Breast epithelium (tissue), 4 donors: Measurements from ENCODE around the gene PAK1. TPM values are rescaled to one million over a fixed set of nuclear protein-coding genes. Genes with fewer than 3 reads are reported as not detected.

Experiments
- DNase-seq, 2 donors: peaks; one replicate each; pipeline ENCODE4 v3.0.0-alpha.2; 2019; ENCODE audit warnings: low spot score in 2 of 2
- H3K27ac ChIP-seq, 2 donors: fragments of 200-600 bp; sonication (generic) in 1 of 2; one replicate each; pipeline ENCODE4 v1.5.1; 2016 to 2019; ENCODE audit warnings: mild to moderate bottlenecking in 1 of 2
- H3K27me3 ChIP-seq, 2 donors: fragments of 200-600 bp; sonication (generic) in 1 of 2; one replicate each; pipeline versions ENCODE4 v1.5.1 to v1.6.0; 2017 to 2019; ENCODE audit warnings: control low read depth in 1 of 2, mild to moderate bottlenecking in 1 of 2
- H3K36me3 ChIP-seq: fragments of 200-600 bp; one replicate; pipeline ENCODE4 v1.5.1; 2019
- H3K4me1 ChIP-seq, 2 donors: fragments of 200-600 bp; sonication (generic); one replicate each; pipeline ENCODE4 v1.5.1; 2016 to 2019; ENCODE audit warnings: control low read depth in 1 of 2
- H3K4me3 ChIP-seq, 3 donors: fragments of 200-600 bp; sonication (generic); 1 replicate in 2 of 3; 2 replicates in 1 of 3; pipeline ENCODE4 v1.5.1; 2016 to 2019; ENCODE audit warnings: mild to moderate bottlenecking in 3 of 3, moderate library complexity in 2 of 3
- H3K9me3 ChIP-seq, 2 donors: fragments of 200-600 bp; sonication (generic) in 1 of 2; one replicate each; pipeline ENCODE4 v1.5.1; 2016 to 2019; ENCODE audit warnings: control low read depth in 1 of 2
- POLR2A ChIP-seq: fragments of 450-650 bp; IDR thresholded peaks from one replicate; pipeline ENCODE4 v1.6.1; 2016; ENCODE audit warnings: antibody characterized with exemption, mild to moderate bottlenecking, moderate library complexity
- POLR2AphosphoS5 ChIP-seq, 3 donors: sonication (generic); formaldehyde crosslinking; IDR thresholded peaks; one replicate each; pipeline ENCODE4 v1.6.1; 2017; ENCODE audit warnings: antibody characterized with exemption in 3 of 3
- intact Hi-C: fragments of 100-400 bp; cut with DNase I; formaldehyde crosslinking; loops from one replicate; pipeline ENCODE4 v1.15.1; 2023; ENCODE audit warnings: low total_unique reads
- total RNA-seq, 3 donors: library from RNA; depleted of rRNA; stranded (reverse); fragments of >200 nt; gene quantifications; one replicate each; pipeline ENCODE4 v1.1.0, GENCODE V29; 2016
- TF ChIP-seq, protein P1 (sequence below), 3 donors: fragments of 450-650 bp; IDR thresholded peaks; one replicate each; pipeline ENCODE4 v1.5.1; 2016 to 2017; ENCODE audit warnings: antibody characterized with exemption in 3 of 3, mild to moderate bottlenecking in 3 of 3, moderate library complexity in 3 of 3

The PAK1 gene
- total RNA-seq, 3 donors from 2014 or later: 23.2 to 59.6 (median 42.6) TPM

DNA sequence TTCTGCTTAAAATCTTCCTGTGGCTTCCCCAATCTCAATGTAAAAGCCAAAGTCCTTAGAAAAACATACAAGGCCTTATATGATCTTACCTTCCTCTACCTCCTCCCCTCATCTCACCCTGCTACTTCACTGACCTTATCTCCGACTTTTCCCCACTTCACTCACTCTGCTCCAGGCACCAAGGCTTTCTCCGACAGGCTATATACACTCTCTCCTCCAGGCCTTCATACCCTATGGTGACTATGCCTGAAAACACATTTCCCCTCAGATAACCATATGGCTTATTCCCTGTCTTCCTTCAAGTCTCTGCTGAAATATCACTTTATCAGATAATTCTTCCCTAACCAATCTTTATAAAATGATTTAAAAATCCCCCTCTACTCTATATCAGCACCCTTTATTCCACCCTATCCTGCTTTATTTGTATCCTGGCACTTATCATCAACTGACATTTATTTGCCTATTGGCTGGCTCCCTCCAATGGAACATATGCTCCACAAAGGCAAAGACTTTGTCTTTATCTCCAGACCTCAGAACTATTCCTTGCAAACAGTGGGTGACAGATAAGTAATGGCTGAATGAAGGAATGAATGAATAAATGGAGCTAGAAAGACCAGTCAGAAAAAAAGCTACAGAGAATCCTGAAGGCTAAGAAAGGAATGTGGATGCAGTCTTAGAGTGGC, 52.7 kb downstream of the PAK1 start:
- H3K4me1 ChIP-seq: no peaks in the 10 kb centered on the region
- TF ChIP-seq, protein P1, sequence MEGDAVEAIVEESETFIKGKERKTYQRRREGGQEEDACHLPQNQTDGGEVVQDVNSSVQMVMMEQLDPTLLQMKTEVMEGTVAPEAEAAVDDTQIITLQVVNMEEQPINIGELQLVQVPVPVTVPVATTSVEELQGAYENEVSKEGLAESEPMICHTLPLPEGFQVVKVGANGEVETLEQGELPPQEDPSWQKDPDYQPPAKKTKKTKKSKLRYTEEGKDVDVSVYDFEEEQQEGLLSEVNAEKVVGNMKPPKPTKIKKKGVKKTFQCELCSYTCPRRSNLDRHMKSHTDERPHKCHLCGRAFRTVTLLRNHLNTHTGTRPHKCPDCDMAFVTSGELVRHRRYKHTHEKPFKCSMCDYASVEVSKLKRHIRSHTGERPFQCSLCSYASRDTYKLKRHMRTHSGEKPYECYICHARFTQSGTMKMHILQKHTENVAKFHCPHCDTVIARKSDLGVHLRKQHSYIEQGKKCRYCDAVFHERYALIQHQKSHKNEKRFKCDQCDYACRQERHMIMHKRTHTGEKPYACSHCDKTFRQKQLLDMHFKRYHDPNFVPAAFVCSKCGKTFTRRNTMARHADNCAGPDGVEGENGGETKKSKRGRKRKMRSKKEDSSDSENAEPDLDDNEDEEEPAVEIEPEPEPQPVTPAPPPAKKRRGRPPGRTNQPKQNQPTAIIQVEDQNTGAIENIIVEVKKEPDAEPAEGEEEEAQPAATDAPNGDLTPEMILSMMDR (IDR thresholded peaks at IDR 0.05): no peak
- TF ChIP-seq POLR2A (no peak), POLR2AphosphoS5 (IDR thresholded peaks at IDR 0.05) (no peak)
- intact Hi-C loops: no loop called here
- H3K9me3 ChIP-seq: no peaks in the 10 kb centered on the region
- no peak for DNase-seq
- no peaks in the 10 kb centered on the region for H3K27me3 ChIP-seq
- H3K27ac ChIP-seq: no peak overlapping the region
- H3K36me3 ChIP-seq: no peaks in the 10 kb centered on the region
- no peak overlapping the region for H3K4me3 ChIP-seq

- intact Hi-C loops: no loop called here
- H3K36me3 ChIP-seq: no peaks in the 10 kb centered on the region
- no peak for DNase-seq
- H3K9me3 ChIP-seq: no peaks in the 10 kb centered on the region
- no peak overlapping the region for H3K27ac ChIP-seq
- H3K4me3 ChIP-seq: no peak overlapping the region
- no peaks in the 10 kb centered on the region for H3K4me1 ChIP-seq
- no peaks in the 10 kb centered on the region for H3K27me3 ChIP-seq
- TF ChIP-seq POLR2AphosphoS5 (IDR thresholded peaks at IDR 0.05) (no peak), POLR2A (no peak)
- TF ChIP-seq, protein P1 (IDR thresholded peaks at IDR 0.05): no peak
Measured at GRCh38 chr11:77418971-77419597, 54.8 kb downstream of the PAK1 start.

DNA sequence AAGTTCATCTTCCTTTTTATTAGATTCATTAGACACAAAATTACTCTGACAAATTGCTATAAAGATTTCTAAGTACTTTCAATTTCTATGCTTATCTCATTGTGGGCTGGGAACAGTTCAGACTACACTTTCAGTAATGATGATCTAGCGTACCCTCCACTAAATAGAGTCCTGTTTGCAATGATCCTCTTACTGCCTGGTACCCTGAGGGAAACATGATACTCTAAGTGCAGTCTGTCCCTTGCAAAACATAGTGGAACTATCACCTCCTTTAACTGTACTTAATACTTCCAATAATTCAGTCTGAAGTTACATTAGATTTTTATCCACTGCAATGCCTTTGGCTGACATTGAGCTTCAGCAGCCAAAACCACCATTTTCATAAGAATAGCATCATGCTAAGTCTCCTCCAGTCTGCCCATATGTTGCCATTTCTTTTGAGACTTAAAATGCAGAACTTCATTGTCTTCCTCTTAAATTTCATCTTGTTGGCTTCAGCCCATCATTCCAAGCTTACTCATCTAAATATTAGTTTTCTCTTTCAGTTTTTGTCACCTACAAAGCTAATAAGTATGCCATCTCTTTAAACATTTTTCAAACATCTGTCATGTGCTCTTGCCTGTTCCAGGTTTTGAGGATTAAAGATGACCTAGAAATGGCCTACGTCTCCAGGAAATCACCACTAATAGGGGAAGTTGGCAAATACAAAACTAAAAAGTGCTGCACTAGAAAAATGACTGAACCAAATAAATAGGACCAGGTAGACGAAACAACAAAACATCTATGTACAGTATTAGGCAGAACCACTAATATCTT, 55.5 kb downstream of the PAK1 start:
- H3K9me3 ChIP-seq: no peaks in the 10 kb centered on the region
- H3K4me3 ChIP-seq: no peak overlapping the region
- H3K36me3 ChIP-seq: no peaks in the 10 kb centered on the region
- no peaks in the 10 kb centered on the region for H3K4me1 ChIP-seq
- DNase-seq: no peak
- intact Hi-C loops: no loop called here
- no peak overlapping the region for H3K27ac ChIP-seq
- TF ChIP-seq POLR2A (no peak), POLR2AphosphoS5 (IDR thresholded peaks at IDR 0.05) (no peak)
- TF ChIP-seq, protein P1 (IDR thresholded peaks at IDR 0.05): no peak
- H3K27me3 ChIP-seq: no peaks in the 10 kb centered on the region

- Histone ChIP-seq H3K4me1 (peaks cover 0 to 8% of the 10 kb centered on the region in 2 donors), H3K27me3 (no peaks in the 10 kb centered on the region), H3K36me3 (no peaks in the 10 kb centered on the region), H3K4me3 (no peak overlapping the region), H3K9me3 (no peaks in the 10 kb centered on the region), H3K27ac (no peak overlapping the region)
- intact Hi-C loops: no loop called here
- DNase-seq: no peak
- TF ChIP-seq POLR2A (no peak), POLR2AphosphoS5 (IDR thresholded peaks at IDR 0.05) (no peak)
- TF ChIP-seq, protein P1 (IDR thresholded peaks at IDR 0.05): no peak
Measured at GRCh38 chr11:77416357-77416756, 57.5 kb downstream of the PAK1 start.
